Activated B cell treated with CpG ODN at 0.5 μM for 24 hours (primary cell): ENCODE data around the gene PRKACA. TPM values are rescaled to one million over a fixed set of nuclear protein-coding genes. Genes with fewer than 3 reads are reported as not detected.

Experiments
- ATAC-seq: fragments of 200-7000 bp; cut with Tn5 transposase; one replicate; pipeline ENCODE4 v1.10.0; 2021; ENCODE audit warnings: low read depth, mild to moderate bottlenecking, moderate library complexity
- CTCF ChIA-PET: fragments of 350-600 bp; sonication (Branson Sonifier 250); formaldehyde crosslinking; loops from one replicate; lab custom pipeline; 2021; ENCODE audit warnings: antibody characterized with exemption; lab: Charles Lee
- POLR2A ChIA-PET: fragments of 350-600 bp; sonication (Branson Sonifier 250); formaldehyde crosslinking; loops from one replicate; lab custom pipeline; 2021; ENCODE audit warnings: antibody characterized with exemption; lab: Charles Lee
- DNase-seq: peaks from one replicate; pipeline ENCODE4 v3.0.0; 2022
- H3K27ac Mint-ChIP-seq: one replicate; pipeline ENCODE4 v1.8.0; 2020; ENCODE audit warnings: mixed read lengths
- H3K27me3 Mint-ChIP-seq: one replicate; pipeline ENCODE4 v1.8.0; 2021; ENCODE audit warnings: mixed read lengths
- H3K36me3 Mint-ChIP-seq: one replicate; pipeline ENCODE4 v1.8.0; 2021; ENCODE audit warnings: low read depth, mixed read lengths
- H3K4me1 Mint-ChIP-seq: one replicate; pipeline ENCODE4 v1.8.0; 2021; ENCODE audit warnings: mixed read lengths
- H3K4me3 Mint-ChIP-seq: one replicate; pipeline ENCODE4 v1.8.0; 2020; ENCODE audit warnings: mild to moderate bottlenecking, mixed read lengths
- H3K9me3 Mint-ChIP-seq: one replicate; pipeline ENCODE4 v1.8.0; 2020; ENCODE audit warnings: mixed read lengths
- CTCF ChIP-seq: fragments of 200-600 bp; IDR thresholded peaks from one replicate; pipeline ENCODE4 v1.8.0; 2022; ENCODE audit warnings: antibody characterized with exemption, mild to moderate bottlenecking
- intact Hi-C: fragments of 100-400 bp; cut with micrococcal nuclease; formaldehyde crosslinking; loops from one replicate; pipeline ENCODE4 v1.15.1; 2024
- total RNA-seq: library from RNA; stranded (reverse); gene quantifications from 2 replicates; pipeline ENCODE4 v1.2.3, GENCODE V29; 2022

The PRKACA gene
- total RNA-seq, 1 donor from 2014 or later = 43.7 TPM

GRCh38 chr19:14114439-14114838, 3.1 kb downstream of the PRKACA start:
- H3K9me3 Mint-ChIP-seq = no peaks in the 10 kb centered on the region
- peaks cover 42% of the 10 kb centered on the region for H3K4me1 Mint-ChIP-seq

GRCh38 chr19:14113762-14114414, 3.7 kb downstream of the PRKACA start:
- intact Hi-C loops = loop anchor here (2.0 to 10.0 kb wide), 2 partner anchors 41 to 319 kb away; partner anchors contain the start of genes MISP3 and ZSWIM4
- Mint-ChIP-seq H3K27ac (no peak overlapping the region), H3K27me3 (no peaks in the 10 kb centered on the region), H3K4me3 (no peak overlapping the region), H3K4me1 (peaks cover 39% of the 10 kb centered on the region), H3K9me3 (no peaks in the 10 kb centered on the region), H3K36me3 (peaks cover 1% of the 10 kb centered on the region)
- no peak for TF ChIP-seq CTCF
- DNase-seq (no peak), ATAC-seq (no peak)
- CTCF ChIA-PET = interaction anchor here (1.0 to 1.9 kb wide), 4 partner anchors 24 to 55 kb away, joined by 3 to 9 read pairs (median 6); no protein-coding TSS in a partner anchor
- POLR2A ChIA-PET = interaction anchor here (0.6 kb wide), 1 partner anchor 372 kb away, joined by 7 read pairs; no protein-coding TSS in a partner anchor

More at GRCh38 chr19:14114439-14114838, 3.1 kb downstream of the PRKACA start:
- CTCF ChIA-PET = interaction anchor here (1.0 to 1.9 kb wide), 5 partner anchors 8 to 55 kb away, joined by 3 to 9 read pairs (median 5); no protein-coding TSS in a partner anchor
- no peak overlapping the region for H3K27ac Mint-ChIP-seq
- intact Hi-C loops = loop anchor here (2.0 to 10.0 kb wide), 2 partner anchors 42 to 320 kb away; partner anchors contain the start of genes MISP3 and ZSWIM4
- ATAC-seq (no peak), DNase-seq (no peak)
- POLR2A ChIA-PET = interaction anchor here (0.8 kb wide), 1 partner anchor 22 kb away, joined by 3 read pairs; the partner anchor contains the start of gene ASF1B
- no peak for TF ChIP-seq CTCF
- no peak overlapping the region for H3K4me3 Mint-ChIP-seq
- no peaks in the 10 kb centered on the region for H3K27me3 Mint-ChIP-seq
- peaks cover 1% of the 10 kb centered on the region for H3K36me3 Mint-ChIP-seq

GRCh38 chr19:14112809-14113385, 4.7 kb downstream of the PRKACA start:
- DNase-seq (no peak), ATAC-seq (no peak)
- intact Hi-C loops = loop anchor here (10.0 kb wide), 1 partner anchor 318 kb away; the partner anchor contains the start of gene ZSWIM4
- peaks cover 3% of the 10 kb centered on the region for H3K36me3 Mint-ChIP-seq
- H3K9me3 Mint-ChIP-seq = no peaks in the 10 kb centered on the region
- H3K4me1 Mint-ChIP-seq = peaks cover 33% of the 10 kb centered on the region
- H3K27ac Mint-ChIP-seq = no peak overlapping the region
- no peak for TF ChIP-seq CTCF
- no peak overlapping the region for H3K4me3 Mint-ChIP-seq
- POLR2A ChIA-PET = interaction anchor here (0.6 kb wide), 2 partner anchors 16 to 373 kb away, joined by 7 read pairs; no protein-coding TSS in a partner anchor
- CTCF ChIA-PET = no interaction called here
- no peaks in the 10 kb centered on the region for H3K27me3 Mint-ChIP-seq

- intact Hi-C loops = loop anchor here (10.0 kb wide), 1 partner anchor 317 kb away; the partner anchor contains the start of gene ZSWIM4
- peaks cover 6% of the 10 kb centered on the region for H3K36me3 Mint-ChIP-seq
- no peak for TF ChIP-seq CTCF
- no peaks in the 10 kb centered on the region for H3K9me3 Mint-ChIP-seq
- no peak overlapping the region for H3K27ac Mint-ChIP-seq
- ChIA-PET POLR2A (no interaction called here), CTCF (no interaction called here)
- no peaks in the 10 kb centered on the region for H3K27me3 Mint-ChIP-seq
- ATAC-seq (no peak), DNase-seq (no peak)
- H3K4me1 Mint-ChIP-seq = peaks cover 31% of the 10 kb centered on the region
- no peak overlapping the region for H3K4me3 Mint-ChIP-seq
Observed at GRCh38 chr19:14112051-14112808, 5.3 kb downstream of the PRKACA start.
